H1 (cell line): ENCODE measurements around the gene SCRN3. TPM values are rescaled to one million over a fixed set of nuclear protein-coding genes. Genes with fewer than 3 reads are reported as not detected.

ENCODE experiments used
- CTCF ChIA-PET: fragments of 300-600 bp; sonication (Branson Sonifier 250); formaldehyde crosslinking; loops from one replicate; lab custom pipeline; 2021; ENCODE audit not compliant: partially characterized antibody; lab: Charles Lee
- POLR2A ChIA-PET: fragments of 300-600 bp; sonication (Branson Sonifier 250); formaldehyde crosslinking; loops from one replicate; lab custom pipeline; 2021; ENCODE audit warnings: inconsistent platforms; ENCODE audit not compliant: partially characterized antibody; lab: Charles Lee
- DNase-seq, 2 experiments: peaks; one replicate each; pipeline versions ENCODE4 v3.0.0 to v3.0.0-alpha.2; 2010 to 2022; ENCODE audit warnings: low spot score in 2 of 2, low read depth in 1 of 2, mixed read lengths in 1 of 2
- FAIRE-seq: peaks from 2 replicates; lab custom pipeline; 2011; peaks lifted over from hg19 to GRCh38; lab: Jason Lieb, UNC
- H2AFZ ChIP-seq: 2 replicates; pipeline ENCODE4 v1.8.1; 2012; ENCODE audit warnings: low read length, inconsistent platforms
- H2AK5ac ChIP-seq: 2 replicates; pipeline ENCODE4 v1.6.1; 2013; ENCODE audit warnings: low read depth, low read length
- H2BK120ac ChIP-seq: replicated peaks from 2 replicates; pipeline ENCODE3; 2013; ENCODE audit warnings: low read depth, low read length, inconsistent platforms
- H2BK12ac ChIP-seq: 2 replicates; pipeline ENCODE4 v1.6.1; 2013; ENCODE audit warnings: low read depth, low read length
- H2BK15ac ChIP-seq: 2 replicates; pipeline ENCODE4 v1.6.1; 2013; ENCODE audit warnings: low read length
- H2BK20ac ChIP-seq: 2 replicates; pipeline ENCODE4 v1.6.1; 2013; ENCODE audit warnings: low read length
- H2BK5ac ChIP-seq: 2 replicates; pipeline ENCODE4 v1.6.1; 2013; ENCODE audit warnings: low read depth, low read length
- H3K14ac ChIP-seq: 2 replicates; pipeline ENCODE4 v1.6.1; 2013; ENCODE audit warnings: inconsistent platforms; ENCODE audit not compliant: insufficient read length
- H3K18ac ChIP-seq: 2 replicates; pipeline ENCODE4 v1.6.1; 2013; ENCODE audit warnings: low read length; ENCODE audit errors: extremely low read depth
- H3K23ac ChIP-seq: 2 replicates; pipeline ENCODE4 v1.6.1; 2013; ENCODE audit warnings: inconsistent platforms; ENCODE audit not compliant: insufficient read length
- H3K23me2 ChIP-seq: 2 replicates; pipeline ENCODE4 v1.6.1; 2013; ENCODE audit warnings: low read depth, low read length
- H3K27ac ChIP-seq: 2 replicates; pipeline ENCODE4 v1.6.1; 2011; ENCODE audit warnings: low read depth, low read length, inconsistent platforms
- H3K27me3 ChIP-seq, 4 experiments: replicated peaks in 1 of 4; 1 replicate in 1 of 4; 2 replicates in 3 of 4; pipeline versions ENCODE4 v1.6.1 to v1.8.1; 2011 to 2013; ENCODE audit warnings: low read length in 3 of 4, mild to moderate bottlenecking in 3 of 4, inconsistent platforms in 2 of 4, mixed read lengths in 2 of 4, moderate library complexity in 1 of 4; ENCODE audit not compliant: control insufficient read depth in 3 of 4, insufficient read depth in 3 of 4; ENCODE audit errors: extremely low read depth in 1 of 4
- H3K36me3 ChIP-seq, 4 experiments: 2 replicates each; pipeline versions ENCODE4 v1.6.1 to v1.8.1; 2011 to 2013; ENCODE audit warnings: mild to moderate bottlenecking in 4 of 4, low read length in 3 of 4, moderate library complexity in 2 of 4, control low read depth in 1 of 4, inconsistent platforms in 1 of 4; ENCODE audit not compliant: insufficient read depth in 4 of 4, control insufficient read depth in 2 of 4
- H3K4ac ChIP-seq: replicated peaks from 2 replicates; pipeline ENCODE3; 2013; ENCODE audit warnings: low read length, low read depth, mixed read lengths, inconsistent platforms; ENCODE audit not compliant: insufficient read length
- H3K4me1 ChIP-seq, 4 experiments: replicated peaks in 1 of 4; 1 replicate in 1 of 4; 2 replicates in 3 of 4; pipeline versions ENCODE4 v1.6.1 to v1.8.1; 2011 to 2013; ENCODE audit warnings: low read length in 3 of 4, inconsistent platforms in 2 of 4, mixed read lengths in 1 of 4; ENCODE audit not compliant: insufficient read depth in 4 of 4, control insufficient read depth in 3 of 4
- H3K4me2 ChIP-seq, 2 experiments: 2 replicates each; pipeline versions ENCODE4 v1.6.1 to v1.8.1; 2011 to 2013; ENCODE audit warnings: low read depth in 2 of 2, low read length in 2 of 2, control low read depth in 1 of 2, inconsistent platforms in 1 of 2, mild to moderate bottlenecking in 1 of 2; ENCODE audit not compliant: insufficient read depth in 1 of 2
- H3K4me3 ChIP-seq, 4 experiments: fragments of 200-600, 300-600 bp in 1 of 4; sonication (generic), shearing (Covaris generic), sonication (Bioruptor Twin) in 1 of 4; 2 replicates each; pipeline versions ENCODE4 v1.5.1 to v1.8.1; 2011 to 2016; ENCODE audit warnings: low read length in 4 of 4, low read depth in 3 of 4, control low read depth in 2 of 4, inconsistent platforms in 2 of 4, mild to moderate bottlenecking in 2 of 4, mixed read lengths in 1 of 4, moderate library complexity in 1 of 4; ENCODE audit not compliant: insufficient read depth in 2 of 4; ENCODE audit errors: extremely low read depth in 1 of 4
- H3K56ac ChIP-seq: replicated peaks from 2 replicates; pipeline ENCODE3; 2013; ENCODE audit warnings: low read depth, mild to moderate bottlenecking, mixed read lengths, low read length, inconsistent platforms; ENCODE audit not compliant: insufficient read length
- H3K79me1 ChIP-seq: 2 replicates; pipeline ENCODE4 v1.6.1; 2013; ENCODE audit warnings: low read depth, low read length, control low read depth
- H3K79me2 ChIP-seq, 2 experiments: 2 replicates each; pipeline versions ENCODE4 v1.6.1 to v1.8.1; 2012 to 2013; ENCODE audit warnings: low read length in 2 of 2, mild to moderate bottlenecking in 2 of 2, inconsistent platforms in 1 of 2; ENCODE audit not compliant: insufficient read depth in 2 of 2, control insufficient read depth in 1 of 2
- H3K9ac ChIP-seq, 4 experiments: replicated peaks in 1 of 4; 1 replicate in 1 of 4; 2 replicates in 3 of 4; pipeline versions ENCODE4 v1.6.1 to v1.8.1; 2011 to 2013; ENCODE audit warnings: low read depth in 3 of 4, low read length in 3 of 4, control low read depth in 2 of 4, mild to moderate bottlenecking in 2 of 4, moderate library complexity in 2 of 4, inconsistent platforms in 1 of 4; ENCODE audit errors: extremely low read depth in 1 of 4
- H3K9me3 ChIP-seq, 2 experiments: 2 replicates each; pipeline versions ENCODE4 v1.6.1 to v1.8.1; 2012 to 2013; ENCODE audit warnings: mild to moderate bottlenecking in 2 of 2, moderate library complexity in 2 of 2, control low read depth in 1 of 2, inconsistent platforms in 1 of 2, low read depth in 1 of 2, low read length in 1 of 2, mixed read lengths in 1 of 2; ENCODE audit not compliant: insufficient read depth in 2 of 2
- H4K20me1 ChIP-seq, 2 experiments: replicated peaks in 1 of 2; 2 replicates each; pipeline versions ENCODE3 to v1.8.1; 2011 to 2013; ENCODE audit warnings: inconsistent platforms in 2 of 2, low read length in 2 of 2, mild to moderate bottlenecking in 1 of 2; ENCODE audit not compliant: insufficient read depth in 2 of 2, control insufficient read depth in 1 of 2
- H4K5ac ChIP-seq: 2 replicates; pipeline ENCODE4 v1.6.1; 2013; ENCODE audit warnings: low read length, low read depth, mixed read lengths, inconsistent platforms; ENCODE audit not compliant: insufficient read length
- H4K8ac ChIP-seq: 2 replicates; pipeline ENCODE4 v1.8.0; 2013; ENCODE audit warnings: mild to moderate bottlenecking, moderate library complexity, low read length, inconsistent platforms; ENCODE audit not compliant: insufficient read depth; ENCODE audit errors: extremely low read depth
- H4K91ac ChIP-seq: replicated peaks from 2 replicates; pipeline ENCODE3; 2013; ENCODE audit warnings: low read length, mixed read lengths, inconsistent platforms; ENCODE audit not compliant: insufficient read length
- EGR1 ChIP-seq: IDR thresholded peaks from 2 replicates; pipeline ENCODE4 v1.6.1; 2011; ENCODE audit warnings: low read depth, low read length, borderline replicate concordance
- PHF8 ChIP-seq: fragments of 200-600 bp; sonication (generic); conservative IDR thresholded peaks from 2 replicates; pipeline ENCODE4 v1.7.1; 2012; ENCODE audit warnings: low read depth, mild to moderate bottlenecking, inconsistent platforms, low read length, moderate library complexity
- RXRA ChIP-seq: IDR thresholded peaks from 2 replicates; pipeline ENCODE4 v1.6.1; 2011; ENCODE audit warnings: low read depth, mild to moderate bottlenecking, low read length, moderate library complexity; ENCODE audit not compliant: insufficient read depth
- ZNF274 ChIP-seq: IDR thresholded peaks from 2 replicates; pipeline ENCODE4 v1.7.0; 2012; ENCODE audit warnings: low read length, borderline replicate concordance; ENCODE audit errors: extremely low read depth
- polyA plus RNA-seq, 7 experiments: library from polyadenylated mRNA; depleted of rRNA in 3 of 7; stranded (reverse) in 5 of 7; unstranded in 2 of 7; fragments of >200 nt in 5 of 7; fragments of 200-250 nt in 2 of 7; gene quantifications; 1 replicate in 5 of 7; 2 replicates in 1 of 7; 4 replicates in 1 of 7; pipeline versions ENCODE4 v1.2.1 to v1.2.3, GENCODE V29; 2011 to 2013; ENCODE audit warnings: missing spikeins in 2 of 7, mixed read lengths in 2 of 7
- total RNA-seq: library from RNA; stranded (reverse); fragmentation: NEBNext Ultra II Directional; extraction: Animal tissue kit (Norgen Biotek cat#: 25700); gene quantifications from 2 replicates; pipeline ENCODE4 v1.2.1, GENCODE V29; 2021
- TF ChIP-seq, protein P1 (sequence below): IDR thresholded peaks from 2 replicates; pipeline ENCODE4 v1.6.1; 2011; ENCODE audit warnings: low read length, improper control_type of control experiment
- TF ChIP-seq, protein P2 (sequence below): IDR thresholded peaks from 2 replicates; pipeline ENCODE4 v1.6.1; 2012; ENCODE audit warnings: inconsistent platforms

The SCRN3 gene
- total and polyA plus RNA-seq, 2 of the 8 experiments (the other 6 are each of a cell fraction or from before 2014, with no cell fraction given) = 7.4 to 7.8 TPM

DNA sequence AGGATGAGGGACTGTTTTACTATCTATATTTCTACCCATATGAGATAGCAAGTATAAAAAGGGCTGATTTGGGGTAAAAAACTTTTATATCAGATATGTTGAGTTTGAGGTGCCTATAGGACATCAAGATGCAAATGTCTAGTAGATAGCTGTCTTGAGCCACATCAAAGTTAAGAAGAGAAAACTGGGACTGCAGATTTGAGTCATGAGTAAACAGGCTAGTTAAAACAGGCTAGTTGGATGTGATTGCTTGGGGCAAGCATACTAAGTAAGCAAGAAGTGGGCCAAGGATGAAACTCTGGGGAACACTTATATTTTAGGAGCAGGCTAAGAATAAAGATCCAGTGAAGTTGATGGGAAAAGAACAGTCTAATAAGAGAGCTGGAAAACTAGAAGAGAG, 2.8 kb upstream of the SCRN3 start:
- H4K91ac ChIP-seq = no peak overlapping the region
- H2AFZ ChIP-seq = no peak overlapping the region
- H3K27ac ChIP-seq = no peak overlapping the region
- H2BK12ac ChIP-seq = no peak overlapping the region
- no peak for FAIRE-seq
- H4K20me1 ChIP-seq = no peaks in the 10 kb centered on the region
- no peaks in the 10 kb centered on the region for H3K9me3 ChIP-seq
- DNase-seq = no peak
- no peaks in the 10 kb centered on the region for H3K23me2 ChIP-seq
- TF ChIP-seq, protein P1, sequence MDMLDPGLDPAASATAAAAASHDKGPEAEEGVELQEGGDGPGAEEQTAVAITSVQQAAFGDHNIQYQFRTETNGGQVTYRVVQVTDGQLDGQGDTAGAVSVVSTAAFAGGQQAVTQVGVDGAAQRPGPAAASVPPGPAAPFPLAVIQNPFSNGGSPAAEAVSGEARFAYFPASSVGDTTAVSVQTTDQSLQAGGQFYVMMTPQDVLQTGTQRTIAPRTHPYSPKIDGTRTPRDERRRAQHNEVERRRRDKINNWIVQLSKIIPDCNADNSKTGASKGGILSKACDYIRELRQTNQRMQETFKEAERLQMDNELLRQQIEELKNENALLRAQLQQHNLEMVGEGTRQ = no peak
- no peak for TF ChIP-seq PHF8
- TF ChIP-seq, protein P2, sequence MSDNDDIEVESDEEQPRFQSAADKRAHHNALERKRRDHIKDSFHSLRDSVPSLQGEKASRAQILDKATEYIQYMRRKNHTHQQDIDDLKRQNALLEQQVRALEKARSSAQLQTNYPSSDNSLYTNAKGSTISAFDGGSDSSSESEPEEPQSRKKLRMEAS = no peak
- TF ChIP-seq ZNF274 = no peak
- no peak for TF ChIP-seq RXRA
- TF ChIP-seq EGR1 = no peak
- ChIA-PET CTCF (no interaction called here), POLR2A (interaction anchor here (0.6 kb wide), 1 partner anchor 25 kb away, joined by 4 read pairs; no protein-coding TSS in a partner anchor)
- no peak overlapping the region for H2BK5ac ChIP-seq
- H3K56ac ChIP-seq = no peak overlapping the region
- H3K79me1 ChIP-seq = no peaks in the 10 kb centered on the region
- H3K23ac ChIP-seq = no peak overlapping the region
- no peak overlapping the region for H2AK5ac ChIP-seq
- no peak overlapping the region for H4K8ac ChIP-seq
- no peaks in the 10 kb centered on the region for H3K4me1 ChIP-seq
- no peak overlapping the region for H3K4ac ChIP-seq
- no peak overlapping the region for H2BK20ac ChIP-seq
- H2BK120ac ChIP-seq = no peak overlapping the region
- no peak overlapping the region for H3K9ac ChIP-seq
- no peaks in the 10 kb centered on the region for H3K36me3 ChIP-seq
- H4K5ac ChIP-seq = no peak overlapping the region
- no peaks in the 10 kb centered on the region for H3K27me3 ChIP-seq
- no peak overlapping the region for H3K4me3 ChIP-seq
- H3K79me2 ChIP-seq = peaks cover 0 to 21% of the 10 kb centered on the region in 2 experiments; a peak in 3 of 4 replicates
- no peak overlapping the region for H3K18ac ChIP-seq
- H3K4me2 ChIP-seq = no peak overlapping the region
- no peak overlapping the region for H3K14ac ChIP-seq
- H2BK15ac ChIP-seq = no peak overlapping the region
